GM12891 (cell line): ENCODE results near the gene ACAA1.

Experiments used
- POLR2A ChIP-seq: IDR thresholded peaks from 2 replicates; pipeline ENCODE4 v1.6.1; 2011; ENCODE audit warnings: low read depth, low read length, control low read depth
- TAF1 ChIP-seq: IDR thresholded peaks from 2 replicates; pipeline ENCODE4 v1.6.1; 2011; ENCODE audit warnings: low read depth, low read length, control low read depth

GRCh38 chr3:38086496-38086895 lies 50.4 kb downstream of the ACAA1 start:
- TF ChIP-seq POLR2A (no peak), TAF1 (no peak)
